Ishikawa (cell line): Measurements from ENCODE around the gene PPP1R1C.

Source experiments
- CEBPB ChIP-seq: IDR thresholded peaks from 2 replicates; pipeline ENCODE4 v1.6.1; 2012
- CREB1 ChIP-seq: IDR thresholded peaks from 2 replicates; pipeline ENCODE4 v1.6.1; 2012; ENCODE audit warnings: low read depth
- EGR1 ChIP-seq: IDR thresholded peaks from 2 replicates; pipeline ENCODE4 v1.6.1; 2012
- EP300 ChIP-seq: IDR thresholded peaks from 2 replicates; pipeline ENCODE4 v1.6.1; 2012; ENCODE audit warnings: borderline replicate concordance
- FOXM1 ChIP-seq: IDR thresholded peaks from 2 replicates; pipeline ENCODE4 v1.6.1; 2012; ENCODE audit warnings: low read depth, borderline replicate concordance
- NFIC ChIP-seq: IDR thresholded peaks from 2 replicates; pipeline ENCODE4 v1.6.1; 2012
- RAD21 ChIP-seq: IDR thresholded peaks from 2 replicates; pipeline ENCODE4 v1.6.1; 2012; ENCODE audit warnings: low read depth
- TAF1 ChIP-seq: IDR thresholded peaks from 2 replicates; pipeline ENCODE4 v1.6.1; 2012; ENCODE audit warnings: low read depth, mild to moderate bottlenecking
- TCF12 ChIP-seq: IDR thresholded peaks from 2 replicates; pipeline ENCODE4 v1.6.1; 2012; ENCODE audit warnings: low read depth
- TEAD4 ChIP-seq: IDR thresholded peaks from 2 replicates; pipeline ENCODE4 v1.6.1; 2012
- YY1 ChIP-seq: IDR thresholded peaks from 2 replicates; pipeline ENCODE4 v1.6.1; 2012; ENCODE audit warnings: low read depth
- ZBTB7A ChIP-seq: IDR thresholded peaks from 2 replicates; pipeline ENCODE4 v1.6.1; 2012; ENCODE audit warnings: low read depth
- TF ChIP-seq, protein P1 (sequence below): IDR thresholded peaks from 2 replicates; pipeline ENCODE4 v1.6.1; 2012; ENCODE audit warnings: low read depth, mild to moderate bottlenecking
- TF ChIP-seq, protein P2 (sequence below): IDR thresholded peaks from 2 replicates; pipeline ENCODE4 v1.6.1; 2012
- TF ChIP-seq, protein P3 (sequence below): IDR thresholded peaks from 2 replicates; pipeline ENCODE4 v1.6.1; 2012

Gene PPP1R1C

DNA sequence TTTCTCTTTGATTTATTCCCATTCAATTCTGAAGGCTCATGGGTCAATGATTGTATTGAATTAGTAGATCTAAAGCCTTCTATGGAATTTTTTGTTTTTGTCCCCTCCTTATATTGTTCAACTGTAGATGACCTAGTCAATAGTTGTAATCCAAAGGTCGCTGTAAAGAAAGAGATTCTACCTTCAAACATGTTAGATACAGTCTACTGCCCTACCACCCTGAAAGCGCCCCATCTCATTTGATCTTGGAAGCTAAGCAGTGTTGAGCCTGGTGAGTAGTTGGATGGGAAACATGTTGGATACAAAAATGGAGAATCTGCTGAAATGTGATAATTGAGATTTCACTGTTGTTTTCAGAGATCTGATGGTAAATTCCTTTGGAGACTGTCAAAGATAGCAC is 63.0 kb downstream of the PPP1R1C start:
- TF ChIP-seq TAF1: no peak
- TF ChIP-seq, protein P1, sequence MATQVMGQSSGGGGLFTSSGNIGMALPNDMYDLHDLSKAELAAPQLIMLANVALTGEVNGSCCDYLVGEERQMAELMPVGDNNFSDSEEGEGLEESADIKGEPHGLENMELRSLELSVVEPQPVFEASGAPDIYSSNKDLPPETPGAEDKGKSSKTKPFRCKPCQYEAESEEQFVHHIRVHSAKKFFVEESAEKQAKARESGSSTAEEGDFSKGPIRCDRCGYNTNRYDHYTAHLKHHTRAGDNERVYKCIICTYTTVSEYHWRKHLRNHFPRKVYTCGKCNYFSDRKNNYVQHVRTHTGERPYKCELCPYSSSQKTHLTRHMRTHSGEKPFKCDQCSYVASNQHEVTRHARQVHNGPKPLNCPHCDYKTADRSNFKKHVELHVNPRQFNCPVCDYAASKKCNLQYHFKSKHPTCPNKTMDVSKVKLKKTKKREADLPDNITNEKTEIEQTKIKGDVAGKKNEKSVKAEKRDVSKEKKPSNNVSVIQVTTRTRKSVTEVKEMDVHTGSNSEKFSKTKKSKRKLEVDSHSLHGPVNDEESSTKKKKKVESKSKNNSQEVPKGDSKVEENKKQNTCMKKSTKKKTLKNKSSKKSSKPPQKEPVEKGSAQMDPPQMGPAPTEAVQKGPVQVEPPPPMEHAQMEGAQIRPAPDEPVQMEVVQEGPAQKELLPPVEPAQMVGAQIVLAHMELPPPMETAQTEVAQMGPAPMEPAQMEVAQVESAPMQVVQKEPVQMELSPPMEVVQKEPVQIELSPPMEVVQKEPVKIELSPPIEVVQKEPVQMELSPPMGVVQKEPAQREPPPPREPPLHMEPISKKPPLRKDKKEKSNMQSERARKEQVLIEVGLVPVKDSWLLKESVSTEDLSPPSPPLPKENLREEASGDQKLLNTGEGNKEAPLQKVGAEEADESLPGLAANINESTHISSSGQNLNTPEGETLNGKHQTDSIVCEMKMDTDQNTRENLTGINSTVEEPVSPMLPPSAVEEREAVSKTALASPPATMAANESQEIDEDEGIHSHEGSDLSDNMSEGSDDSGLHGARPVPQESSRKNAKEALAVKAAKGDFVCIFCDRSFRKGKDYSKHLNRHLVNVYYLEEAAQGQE: no peak
- TF ChIP-seq FOXM1: no peak
- TF ChIP-seq TCF12: no peak
- TF ChIP-seq EP300: no peak
- TF ChIP-seq TEAD4: no peak
- TF ChIP-seq, protein P2, sequence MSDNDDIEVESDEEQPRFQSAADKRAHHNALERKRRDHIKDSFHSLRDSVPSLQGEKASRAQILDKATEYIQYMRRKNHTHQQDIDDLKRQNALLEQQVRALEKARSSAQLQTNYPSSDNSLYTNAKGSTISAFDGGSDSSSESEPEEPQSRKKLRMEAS: no peak
- no peak for TF ChIP-seq CREB1
- TF ChIP-seq, protein P3, sequence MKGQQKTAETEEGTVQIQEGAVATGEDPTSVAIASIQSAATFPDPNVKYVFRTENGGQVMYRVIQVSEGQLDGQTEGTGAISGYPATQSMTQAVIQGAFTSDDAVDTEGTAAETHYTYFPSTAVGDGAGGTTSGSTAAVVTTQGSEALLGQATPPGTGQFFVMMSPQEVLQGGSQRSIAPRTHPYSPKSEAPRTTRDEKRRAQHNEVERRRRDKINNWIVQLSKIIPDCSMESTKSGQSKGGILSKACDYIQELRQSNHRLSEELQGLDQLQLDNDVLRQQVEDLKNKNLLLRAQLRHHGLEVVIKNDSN: no peak
- TF ChIP-seq NFIC: no peak
- no peak for TF ChIP-seq EGR1
- no peak for TF ChIP-seq ZBTB7A
- no peak for TF ChIP-seq RAD21

DNA sequence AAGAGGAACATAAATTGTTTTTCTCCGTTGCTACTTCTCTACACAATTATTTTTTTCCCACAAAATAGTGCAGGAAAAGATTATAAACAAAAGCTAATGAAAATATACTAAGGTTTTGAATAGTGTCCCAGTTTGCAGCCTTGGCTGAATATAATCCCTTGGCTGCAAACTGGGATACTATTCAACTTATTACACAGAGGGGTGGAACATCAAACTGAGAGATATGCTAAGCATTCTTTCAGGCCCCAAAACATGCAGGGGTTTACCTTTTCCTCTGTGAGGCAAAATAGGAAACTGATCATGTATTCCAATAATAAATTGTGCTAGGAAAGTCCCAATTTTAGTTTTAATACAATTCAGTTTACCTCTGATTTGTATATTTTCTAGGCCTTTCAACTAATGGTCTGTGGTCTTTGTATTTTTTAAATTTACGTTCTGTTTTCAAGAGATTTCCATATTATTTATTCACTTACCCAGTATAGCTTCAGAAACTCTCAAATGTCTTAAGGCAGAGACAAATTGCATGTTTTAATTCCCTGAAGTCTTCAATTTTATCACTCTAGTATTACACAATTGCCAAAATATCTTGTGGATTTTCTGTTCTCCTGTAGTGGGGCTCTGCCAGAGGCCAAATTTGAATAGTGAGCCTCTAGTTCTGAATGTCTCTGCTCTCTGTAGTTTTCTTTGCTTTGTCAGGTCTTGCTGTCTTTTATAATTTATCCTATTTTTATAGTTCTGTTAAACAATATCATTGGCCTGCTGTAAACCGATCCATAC is 63.9 kb downstream of the PPP1R1C start:
- TF ChIP-seq CREB1 (no peak), NFIC (no peak), TEAD4 (no peak), ZBTB7A (no peak), YY1 (no peak), TAF1 (no peak), CEBPB (no peak), RAD21 (no peak), EGR1 (no peak), EP300 (no peak), TCF12 (no peak), FOXM1 (no peak)
- TF ChIP-seq, protein P3: no peak
- TF ChIP-seq, protein P1: no peak

DNA sequence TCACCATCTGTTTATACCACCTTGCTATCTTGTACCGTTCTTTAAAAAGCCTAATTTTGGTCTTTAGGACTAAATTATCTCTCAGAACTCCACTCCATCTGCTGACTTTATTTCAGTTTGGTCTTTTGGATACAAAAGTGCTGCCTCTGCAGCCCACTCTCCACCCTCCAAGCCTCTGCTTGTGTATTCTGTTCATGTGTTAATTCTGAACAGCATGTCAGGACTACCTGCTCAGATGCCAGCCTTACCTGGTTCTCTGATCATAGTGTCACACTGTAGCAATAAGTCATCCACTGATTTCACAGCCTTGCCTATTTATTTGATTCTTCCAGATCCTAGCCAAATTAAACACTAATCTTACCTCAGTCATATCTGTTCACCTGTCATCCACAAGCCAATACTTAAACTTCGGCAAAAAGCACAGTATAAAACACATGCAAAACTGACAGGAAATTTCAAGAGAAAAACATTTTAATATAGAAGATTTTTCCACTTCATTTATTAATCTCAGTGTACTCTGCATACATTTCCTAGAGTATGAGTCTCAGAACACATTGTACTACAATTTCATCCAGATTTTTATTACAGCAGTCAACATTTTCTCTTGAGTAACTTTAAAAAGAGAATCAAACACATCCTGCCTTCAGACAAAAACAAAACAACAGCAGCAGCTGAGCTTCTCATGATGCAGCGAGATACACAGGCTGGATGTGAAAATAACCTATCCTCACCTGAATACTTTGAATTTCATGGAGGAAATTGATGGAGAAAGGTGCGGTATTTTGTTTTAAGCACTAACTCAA is 64.9 kb downstream of the PPP1R1C start:
- TF ChIP-seq EGR1: no peak
- TF ChIP-seq FOXM1: no peak
- TF ChIP-seq CREB1: no peak
- no peak for TF ChIP-seq RAD21
- TF ChIP-seq, protein P2: no peak
- TF ChIP-seq, protein P1: no peak
- TF ChIP-seq, protein P3: no peak
- TF ChIP-seq TEAD4: no peak
- no peak for TF ChIP-seq EP300
- no peak for TF ChIP-seq CEBPB
- TF ChIP-seq TCF12: no peak
- TF ChIP-seq NFIC: no peak
- TF ChIP-seq TAF1: no peak
- no peak for TF ChIP-seq ZBTB7A
- TF ChIP-seq YY1: no peak
